HuH-7.5 (cell line): Measurements from ENCODE around the gene CDIPT.
"Not testable (repeated sequence)": the region's sequence is repeated elsewhere in the genome, so short reads cannot be mapped to it uniquely, and the experiment has no call there.

Experiments used
- DNase-seq: peaks from one replicate; pipeline ENCODE4 v3.0.0; 2011; ENCODE audit warnings: low spot score

CDIPT gene, protein sequence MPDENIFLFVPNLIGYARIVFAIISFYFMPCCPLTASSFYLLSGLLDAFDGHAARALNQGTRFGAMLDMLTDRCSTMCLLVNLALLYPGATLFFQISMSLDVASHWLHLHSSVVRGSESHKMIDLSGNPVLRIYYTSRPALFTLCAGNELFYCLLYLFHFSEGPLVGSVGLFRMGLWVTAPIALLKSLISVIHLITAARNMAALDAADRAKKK

DNA sequence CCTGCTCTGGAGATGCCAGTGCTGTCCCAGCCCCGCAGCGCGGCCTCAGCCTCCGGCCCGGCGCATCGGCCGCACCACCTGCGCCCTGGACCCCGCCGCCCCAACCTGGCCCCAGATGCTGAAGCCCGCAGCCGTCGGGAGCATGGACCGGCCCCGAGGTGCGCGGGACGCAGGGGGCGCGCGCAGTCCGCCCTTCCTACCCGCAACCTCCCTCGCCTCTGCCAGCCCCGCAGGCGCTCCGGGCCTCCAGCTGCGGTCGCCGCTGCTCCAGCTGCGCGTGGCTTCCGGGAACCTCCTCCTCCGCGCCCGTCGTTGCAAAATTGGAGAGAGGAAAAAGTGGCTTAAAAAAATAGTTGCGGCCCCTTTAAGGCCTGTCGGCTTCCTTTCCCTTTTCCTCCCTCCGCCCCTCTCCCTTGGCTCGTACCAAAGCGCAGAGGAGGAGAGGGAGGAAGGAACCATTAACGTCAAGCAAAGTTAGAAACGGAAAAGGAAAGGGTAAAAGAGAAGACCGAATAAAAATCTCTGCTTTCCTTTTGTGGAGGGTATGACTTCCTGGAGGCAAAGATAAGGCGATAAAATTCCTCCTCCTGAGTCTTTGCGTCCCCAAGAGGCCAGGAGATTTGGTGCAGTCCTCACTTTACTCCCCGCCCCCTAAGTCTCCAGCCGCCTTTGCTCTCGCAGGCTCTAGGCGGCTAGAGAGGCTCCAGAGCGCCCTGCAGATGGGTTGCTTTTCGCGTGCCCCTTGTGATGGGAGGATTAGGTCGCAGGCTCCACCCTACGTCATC is at the start of gene CDIPT:
CDIPT (minus strand) TSS at position 343 of the 785 bp plus-strand sequence. CDS start 369 bp downstream, outside the sequence.
- DNase-seq: peak; percentile 86

- DNase-seq: no peak
Observed at GRCh38 chr16:29912087-29912486, 49.1 kb upstream of the CDIPT start.

DNA sequence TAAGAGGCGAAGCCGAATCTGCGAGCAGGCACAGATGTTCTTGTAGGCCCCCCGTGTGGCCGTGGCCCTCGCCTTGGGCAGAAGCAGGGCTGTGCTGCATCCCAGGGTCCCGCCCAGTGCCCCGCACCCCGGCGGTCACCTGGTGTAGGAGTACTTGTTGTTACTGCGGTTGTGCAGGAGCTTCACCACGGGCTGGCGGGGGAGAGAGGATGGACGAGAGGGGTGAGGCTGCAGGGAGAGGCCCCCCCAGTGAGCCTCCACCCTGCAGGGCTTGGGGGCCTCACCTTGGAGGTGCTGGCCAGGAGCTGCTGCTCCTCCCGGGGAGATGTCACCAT is 48.6 kb upstream of the CDIPT start:
- DNase-seq: no peak

- no peak for DNase-seq
Observed at GRCh38 chr16:29910819-29911675, 48.0 kb upstream of the CDIPT start.

DNA sequence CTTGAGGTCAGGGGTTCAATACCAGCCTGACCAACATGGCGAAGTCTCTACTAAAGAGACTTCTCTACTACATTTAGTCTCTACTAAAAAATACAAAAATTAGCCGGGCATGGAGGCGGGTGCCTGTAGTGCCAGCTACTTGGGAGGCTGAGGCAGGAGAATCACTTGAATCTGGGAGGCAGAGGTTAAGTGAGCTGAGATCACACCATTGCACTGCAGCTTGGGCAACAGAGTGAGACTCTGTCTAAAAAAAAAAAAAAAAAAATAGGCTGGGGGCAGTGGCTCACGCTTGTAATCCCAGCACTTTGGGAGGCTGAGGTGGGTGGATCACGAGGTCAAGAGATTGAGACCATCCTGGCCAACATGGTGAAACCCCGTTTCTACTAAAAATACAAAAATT is 46.8 kb upstream of the CDIPT start:
- DNase-seq: not testable (repeated sequence)

- DNase-seq: no peak
Observed at GRCh38 chr16:29909391-29909790, 46.4 kb upstream of the CDIPT start.

- DNase-seq: no peak
Observed at GRCh38 chr16:29908719-29909220, 45.7 kb upstream of the CDIPT start.

DNA sequence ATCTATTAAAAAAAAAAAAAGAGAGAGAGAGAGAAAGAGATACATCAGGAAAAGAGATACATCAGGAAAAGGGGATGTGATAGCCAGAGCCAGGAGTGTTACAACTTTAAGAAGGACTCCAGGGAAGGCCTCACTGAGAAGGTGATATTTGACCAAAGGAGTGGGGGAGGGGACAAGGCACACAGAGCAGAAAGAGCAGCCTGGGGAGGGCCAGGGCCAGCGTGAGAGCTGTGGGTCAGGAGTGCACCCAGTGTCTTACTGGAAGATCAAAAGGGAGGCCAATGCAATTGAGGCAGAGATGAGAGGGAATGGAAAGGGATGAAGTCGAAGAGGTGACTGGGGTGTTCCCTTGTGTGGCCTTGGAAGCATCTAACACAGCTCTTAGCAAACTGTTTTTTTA is 44.9 kb upstream of the CDIPT start:
- no peak for DNase-seq

DNA sequence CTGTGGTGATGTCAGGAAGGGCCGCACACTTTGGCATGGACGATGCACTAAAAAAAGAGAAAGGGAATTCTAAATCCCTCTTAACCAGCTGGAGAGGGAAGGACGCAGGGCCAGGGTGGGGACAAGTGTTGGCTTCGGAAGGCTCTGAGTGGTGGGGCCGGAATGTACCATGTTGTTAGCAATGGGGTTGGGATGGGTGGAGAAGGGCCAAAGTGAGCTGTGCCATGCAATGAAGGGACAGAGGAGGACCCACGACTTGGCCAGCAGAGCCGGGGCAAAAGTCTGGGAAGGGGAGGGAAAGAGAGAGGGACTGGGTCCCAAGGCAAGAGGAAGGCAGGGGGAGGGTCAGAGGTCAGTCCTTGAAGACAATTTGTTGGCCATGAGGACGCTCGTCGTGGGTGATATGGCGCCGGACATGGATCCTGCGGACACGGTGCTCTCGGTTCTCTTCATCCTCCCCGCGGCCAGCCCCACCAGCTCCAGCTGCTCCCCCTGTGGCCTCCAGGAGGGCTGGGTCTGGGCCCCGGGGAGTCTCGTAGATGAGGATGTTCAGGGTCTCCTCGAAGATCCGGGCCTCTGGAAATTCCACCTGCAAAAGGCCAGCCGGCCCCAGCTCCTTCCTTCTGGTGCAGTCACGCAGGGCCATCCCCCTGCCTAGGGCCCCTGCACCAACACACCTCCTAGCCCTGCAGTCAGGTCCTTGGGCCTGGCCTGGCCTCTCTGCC is 43.7 kb upstream of the CDIPT start:
- no peak for DNase-seq

GRCh38 chr16:29905668-29906067 is 42.6 kb upstream of the CDIPT start:
- no peak for DNase-seq

DNA sequence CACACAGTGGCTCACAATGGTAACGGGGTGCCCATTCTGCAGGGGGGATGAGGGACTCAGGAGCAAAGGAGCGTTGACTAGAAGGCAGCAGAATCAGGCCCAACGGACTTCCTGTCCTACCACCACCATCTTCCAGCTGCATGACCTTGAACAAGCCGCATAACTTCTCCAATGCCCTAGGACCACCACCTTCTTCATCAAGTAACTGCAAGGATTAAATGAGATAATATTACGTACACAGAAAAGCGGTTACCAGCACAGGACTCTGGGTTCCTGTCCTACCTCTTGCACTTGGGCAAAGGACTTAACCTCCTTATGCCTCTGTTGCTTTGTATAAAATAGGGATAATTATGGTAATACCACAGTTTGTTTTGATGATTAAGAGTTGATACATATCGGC is 41.9 kb upstream of the CDIPT start:
- no peak for DNase-seq

GRCh38 chr16:29903590-29903989 is 40.6 kb upstream of the CDIPT start:
- DNase-seq: no peak

GRCh38 chr16:29901607-29901945 is 38.5 kb upstream of the CDIPT start:
- no peak for DNase-seq

- DNase-seq: no peak
Observed at GRCh38 chr16:29900888-29901606, 38.0 kb upstream of the CDIPT start.

GRCh38 chr16:29900102-29900887 is 37.3 kb upstream of the CDIPT start, which contains the start of gene ASPHD1:
ASPHD1 (plus strand) TSS chr16:29900488; CDS start chr16:29900972, 484 bp downstream.
- peak; percentile 82 for DNase-seq

GRCh38 chr16:29899516-29900101 is 36.6 kb upstream of the CDIPT start, which contains the start of gene SEZ6L2:
SEZ6L2 (minus strand) TSS chr16:29899550; CDS start chr16:29899019, 531 bp downstream.
- peak; percentile 92 for DNase-seq

DNA sequence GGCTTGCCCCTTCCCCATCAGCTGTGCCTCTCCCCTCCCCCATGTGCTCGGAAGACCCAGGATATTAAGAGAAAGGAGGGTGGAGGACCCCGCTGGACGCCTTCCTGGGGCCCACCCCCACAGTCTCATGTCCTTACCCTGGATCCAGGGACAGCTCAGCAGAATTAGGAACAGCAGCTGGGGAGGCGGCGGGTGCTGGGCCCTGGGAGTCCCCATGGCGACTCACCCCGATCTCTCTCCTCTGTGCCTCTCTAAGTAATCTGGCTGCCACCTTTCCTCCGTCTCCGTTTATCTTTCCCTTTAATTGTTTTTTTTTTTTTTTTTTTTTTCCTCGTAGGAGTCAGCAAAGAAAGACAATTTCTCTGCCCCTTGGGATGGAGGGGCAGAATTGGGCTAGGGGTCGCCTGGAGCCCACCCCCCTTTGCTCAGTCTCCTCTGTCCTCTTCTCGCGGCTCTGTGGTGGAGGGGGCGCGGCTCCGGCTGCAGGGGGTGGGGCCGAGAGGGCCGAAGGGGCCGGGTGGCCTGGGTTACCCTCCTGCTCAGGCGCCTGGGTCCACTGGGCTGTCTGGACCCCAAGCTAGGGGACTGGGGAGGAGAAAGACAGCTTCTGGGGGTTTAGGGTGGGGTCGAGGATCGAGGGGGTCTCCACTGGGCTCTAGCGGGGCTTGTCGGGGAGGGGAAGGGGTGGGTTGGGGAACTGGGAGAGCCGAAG is 35.9 kb upstream of the CDIPT start:
- DNase-seq: peak; percentile 82

- no peak for DNase-seq
Observed at GRCh38 chr16:29898135-29898803, 35.2 kb upstream of the CDIPT start.

DNA sequence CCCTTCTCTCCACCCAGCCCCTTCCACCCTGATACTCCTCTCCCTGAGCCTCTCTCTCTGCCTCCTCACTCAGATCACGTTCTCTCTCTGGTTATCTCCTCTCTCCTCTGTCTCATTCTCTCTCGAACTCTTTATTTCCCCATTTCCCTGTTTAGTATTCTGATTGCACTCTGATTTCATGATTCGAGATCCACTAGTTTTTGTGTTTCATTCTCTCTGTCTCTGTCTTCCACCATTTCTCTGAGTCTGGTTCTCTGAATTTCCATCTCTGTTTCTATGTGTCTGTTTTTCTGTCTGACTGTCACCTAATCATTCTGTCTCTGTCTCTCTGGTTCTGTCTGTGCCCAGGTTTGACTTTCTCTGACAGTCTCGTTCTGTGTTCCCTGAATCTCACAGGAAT is 34.3 kb upstream of the CDIPT start:
- no peak for DNase-seq
